ENCODE results near the gene EXOC4. TPM values are rescaled to one million over a fixed set of nuclear protein-coding genes. Genes with fewer than 3 reads are reported as not detected.

Gene EXOC4
- total RNA-seq, 4 donors from 2014 or later: 30.7 to 62.4 (median 40.4) TPM

DNA sequence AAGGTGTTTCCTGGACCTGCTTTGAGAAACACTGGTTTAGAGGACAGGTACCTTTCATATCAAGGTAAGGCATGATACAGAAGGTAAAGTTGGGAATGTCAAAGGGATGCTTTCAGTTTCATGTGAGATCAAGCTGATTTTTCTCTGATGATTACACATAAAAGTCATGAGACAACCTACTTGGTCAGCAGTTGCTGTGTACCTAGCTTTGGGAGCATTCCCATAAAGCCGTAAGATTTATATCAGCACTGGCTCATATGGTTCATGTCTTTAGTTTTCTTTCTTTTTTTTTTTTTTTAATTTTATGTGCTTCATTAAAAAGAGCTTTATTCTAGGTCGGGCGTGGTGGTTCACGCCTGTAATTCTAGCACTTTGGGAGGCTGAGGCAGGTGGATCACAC, 609.0 kb downstream of the EXOC4 start:
- intact Hi-C loops (cut with DNase I): no loop called here
- H3K36me3 ChIP-seq: peaks cover 0 to 4% (median 0%) of the 10 kb centered on the region in 3 donors
- TF ChIP-seq POLR2A (IDR thresholded peaks at IDR 0.05): no peak
- TF ChIP-seq, protein P1, sequence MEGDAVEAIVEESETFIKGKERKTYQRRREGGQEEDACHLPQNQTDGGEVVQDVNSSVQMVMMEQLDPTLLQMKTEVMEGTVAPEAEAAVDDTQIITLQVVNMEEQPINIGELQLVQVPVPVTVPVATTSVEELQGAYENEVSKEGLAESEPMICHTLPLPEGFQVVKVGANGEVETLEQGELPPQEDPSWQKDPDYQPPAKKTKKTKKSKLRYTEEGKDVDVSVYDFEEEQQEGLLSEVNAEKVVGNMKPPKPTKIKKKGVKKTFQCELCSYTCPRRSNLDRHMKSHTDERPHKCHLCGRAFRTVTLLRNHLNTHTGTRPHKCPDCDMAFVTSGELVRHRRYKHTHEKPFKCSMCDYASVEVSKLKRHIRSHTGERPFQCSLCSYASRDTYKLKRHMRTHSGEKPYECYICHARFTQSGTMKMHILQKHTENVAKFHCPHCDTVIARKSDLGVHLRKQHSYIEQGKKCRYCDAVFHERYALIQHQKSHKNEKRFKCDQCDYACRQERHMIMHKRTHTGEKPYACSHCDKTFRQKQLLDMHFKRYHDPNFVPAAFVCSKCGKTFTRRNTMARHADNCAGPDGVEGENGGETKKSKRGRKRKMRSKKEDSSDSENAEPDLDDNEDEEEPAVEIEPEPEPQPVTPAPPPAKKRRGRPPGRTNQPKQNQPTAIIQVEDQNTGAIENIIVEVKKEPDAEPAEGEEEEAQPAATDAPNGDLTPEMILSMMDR (IDR thresholded peaks at IDR 0.05): no peak
- no peaks in the 10 kb centered on the region for H3K4me1 ChIP-seq
- no peaks in the 10 kb centered on the region for H3K9me3 ChIP-seq
- H3K4me3 ChIP-seq: no peak overlapping the region
- H3K27ac ChIP-seq: no peak overlapping the region
- no peaks in the 10 kb centered on the region for H3K27me3 ChIP-seq
- 85 to 88% methylated on average over 4 of the region's 4 CpGs for WGBS, 2 donors
- DNase-seq: no peak

DNA sequence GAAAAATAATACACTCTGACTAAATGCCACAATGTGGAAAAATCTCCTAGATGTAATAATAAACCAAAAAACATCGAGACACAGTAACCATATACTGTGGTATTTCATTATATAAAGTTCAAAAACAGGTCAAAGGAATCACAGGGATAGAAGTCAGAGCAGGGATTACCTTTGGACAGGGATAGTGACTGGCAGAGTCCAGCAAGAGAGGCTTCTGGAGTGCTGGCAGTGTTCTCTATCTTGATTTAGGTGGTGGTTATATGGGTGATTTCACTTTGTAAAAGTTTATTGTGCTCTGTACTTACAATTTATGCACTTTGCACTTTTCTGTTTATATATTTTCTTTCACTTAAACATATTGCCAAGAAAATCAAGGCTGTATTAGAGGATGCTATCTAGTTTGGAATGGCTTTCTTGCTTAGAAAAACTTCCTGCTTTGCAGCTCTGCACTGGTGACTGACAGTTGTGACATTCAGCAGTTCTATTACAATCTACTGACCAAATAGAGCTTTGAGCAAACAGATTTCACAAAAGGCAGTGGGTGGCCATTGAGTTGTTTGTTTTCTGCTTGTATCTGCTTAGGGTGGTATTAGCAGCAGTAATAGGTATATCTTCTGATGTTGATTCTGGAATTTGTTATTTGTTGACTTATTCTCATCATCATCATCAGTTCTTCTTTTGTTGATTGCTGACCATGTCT, 610.6 kb downstream of the EXOC4 start:
- Histone ChIP-seq H3K4me1 (no peaks in the 10 kb centered on the region), H3K9me3 (no peaks in the 10 kb centered on the region), H3K4me3 (no peak overlapping the region), H3K36me3 (no peaks in the 10 kb centered on the region), H3K27me3 (no peaks in the 10 kb centered on the region), H3K27ac (no peak overlapping the region)
- DNase-seq: no peak
- TF ChIP-seq, protein P1 (IDR thresholded peaks at IDR 0.05): no peak
- TF ChIP-seq POLR2A (IDR thresholded peaks at IDR 0.05): no peak
- 90 to 92% methylated on average over 1 of the region's 1 CpG for WGBS, 2 donors
- intact Hi-C loops (cut with DNase I): no loop called here

DNA sequence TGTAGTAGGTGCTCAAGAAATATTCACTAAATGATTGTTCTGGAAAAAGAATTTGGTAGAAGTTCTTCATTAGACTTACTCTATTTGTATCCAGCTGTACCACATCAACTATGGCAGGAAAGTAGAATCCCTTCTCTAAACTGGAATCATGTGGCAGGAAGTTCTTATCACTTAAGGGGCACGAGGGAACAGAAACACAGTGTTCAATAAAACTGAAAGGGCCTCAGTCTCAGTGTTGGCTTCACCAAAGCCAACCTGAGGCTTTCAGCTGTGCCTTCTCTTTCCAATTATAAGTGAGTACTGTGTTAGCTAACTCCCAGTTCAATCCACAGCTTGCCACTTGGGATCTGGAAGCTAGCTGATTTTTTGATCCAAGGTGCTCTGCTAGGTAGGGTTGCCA, 616.7 kb downstream of the EXOC4 start:
- intact Hi-C loops (cut with DNase I): no loop called here
- H3K4me1 ChIP-seq: no peaks in the 10 kb centered on the region
- DNase-seq: no peak
- H3K9me3 ChIP-seq: no peaks in the 10 kb centered on the region
- no peak for TF ChIP-seq POLR2A (IDR thresholded peaks at IDR 0.05)
- TF ChIP-seq, protein P1 (IDR thresholded peaks at IDR 0.05): no peak
- no peaks in the 10 kb centered on the region for H3K36me3 ChIP-seq
- 67 to 83% methylated on average over 1 of the region's 1 CpG for WGBS, 2 donors
- H3K27me3 ChIP-seq: no peaks in the 10 kb centered on the region
- no peak overlapping the region for H3K27ac ChIP-seq
- H3K4me3 ChIP-seq: no peak overlapping the region

DNA sequence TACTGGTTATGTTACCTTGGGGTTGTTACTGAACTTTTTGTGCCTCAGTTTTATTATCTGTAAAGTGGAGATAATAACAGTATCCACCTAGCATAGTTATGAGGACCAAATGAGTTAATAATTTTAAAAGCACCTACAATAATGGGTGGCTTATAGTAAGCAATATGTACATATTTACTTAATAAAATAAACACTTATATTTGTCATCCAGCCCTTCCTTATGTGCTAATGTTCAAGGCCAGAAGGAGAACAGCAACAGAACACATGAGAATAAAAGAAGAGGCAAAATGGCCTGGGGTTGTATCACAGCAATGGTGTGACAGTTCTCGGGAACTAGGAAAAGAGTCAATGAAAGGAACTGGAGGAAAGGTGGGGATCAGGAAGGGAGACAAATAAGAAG, 618.9 kb downstream of the EXOC4 start:
- no peak overlapping the region for H3K27ac ChIP-seq
- DNase-seq: no peak
- 84 to 95% methylated on average over 1 of the region's 1 CpG for WGBS, 2 donors
- intact Hi-C loops (cut with DNase I): no loop called here
- no peaks in the 10 kb centered on the region for H3K27me3 ChIP-seq
- TF ChIP-seq POLR2A (IDR thresholded peaks at IDR 0.05): no peak
- TF ChIP-seq, protein P1 (IDR thresholded peaks at IDR 0.05): no peak
- H3K36me3 ChIP-seq: no peaks in the 10 kb centered on the region
- H3K9me3 ChIP-seq: no peaks in the 10 kb centered on the region
- H3K4me1 ChIP-seq: no peaks in the 10 kb centered on the region
- no peak overlapping the region for H3K4me3 ChIP-seq

DNA sequence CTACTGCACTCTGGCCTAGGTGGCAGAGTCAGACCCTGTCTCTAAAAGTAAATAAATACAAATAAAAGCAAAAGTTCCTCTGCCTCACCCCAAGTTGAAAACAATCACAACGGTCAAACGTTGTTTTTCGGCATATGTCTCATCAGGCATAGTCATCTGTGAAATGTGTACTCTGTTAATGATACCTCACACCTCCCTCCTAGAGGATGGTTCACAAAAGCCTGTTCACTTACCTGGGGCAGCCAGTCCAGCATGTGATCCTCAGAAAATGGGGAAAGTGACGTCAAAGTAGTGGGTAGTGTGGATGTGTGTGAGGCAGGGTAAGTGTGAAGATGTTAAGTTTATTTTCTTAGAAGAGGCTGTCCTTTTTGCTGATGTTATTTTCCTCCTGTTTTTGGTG, 620.3 kb downstream of the EXOC4 start:
- Histone ChIP-seq H3K27ac (no peak overlapping the region), H3K9me3 (no peaks in the 10 kb centered on the region), H3K36me3 (no peaks in the 10 kb centered on the region), H3K4me1 (no peaks in the 10 kb centered on the region), H3K27me3 (no peaks in the 10 kb centered on the region), H3K4me3 (no peak overlapping the region)
- DNase-seq: no peak
- TF ChIP-seq, protein P1 (IDR thresholded peaks at IDR 0.05): no peak
- TF ChIP-seq POLR2A (IDR thresholded peaks at IDR 0.05): no peak
- intact Hi-C loops (cut with DNase I): no loop called here
- WGBS, 2 donors: 82 to 91% methylated on average over 4 of the region's 4 CpGs
